H54 (cell line): ENCODE results near the gene SSBP2.
"Not testable (repeated sequence)": the region's sequence is repeated elsewhere in the genome, so short reads cannot be mapped to it uniquely, and the experiment has no call there.

ENCODE experiments used
- DNase-seq: peaks from one replicate; pipeline ENCODE4 v3.0.0; 2011; ENCODE audit warnings: low spot score, mixed read lengths; ENCODE audit not compliant: insufficient read length
- FAIRE-seq: peaks from 3 replicates; lab custom pipeline; 2011; peaks lifted over from hg19 to GRCh38; lab: Jason Lieb, UNC
- POLR2A ChIP-seq: IDR thresholded peaks from 2 replicates; pipeline ENCODE4 v1.6.1; 2011; ENCODE audit warnings: low read depth, mild to moderate bottlenecking, low read length

The SSBP2 gene

DNA sequence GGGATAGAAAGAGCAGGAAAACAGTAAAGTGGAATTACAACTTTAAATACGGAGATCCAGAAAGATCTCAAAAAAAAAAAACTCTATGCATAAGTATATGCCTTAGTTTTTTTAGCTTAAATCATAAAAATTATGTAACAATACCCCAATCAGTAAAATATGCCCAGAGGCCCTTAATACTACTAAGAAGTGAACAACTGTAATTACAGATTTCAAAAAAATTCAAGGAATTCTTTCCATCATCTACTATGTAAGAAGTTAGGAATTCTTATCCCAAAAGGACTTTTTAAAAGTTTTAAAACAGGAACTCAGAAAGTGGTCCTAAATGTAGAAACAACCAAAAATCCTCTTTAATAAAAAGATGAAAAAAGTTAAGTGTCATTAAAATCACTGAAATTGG is 111.3 kb downstream of the SSBP2 start:
- DNase-seq (no peak), FAIRE-seq (no peak)
- TF ChIP-seq POLR2A: no peak

DNA sequence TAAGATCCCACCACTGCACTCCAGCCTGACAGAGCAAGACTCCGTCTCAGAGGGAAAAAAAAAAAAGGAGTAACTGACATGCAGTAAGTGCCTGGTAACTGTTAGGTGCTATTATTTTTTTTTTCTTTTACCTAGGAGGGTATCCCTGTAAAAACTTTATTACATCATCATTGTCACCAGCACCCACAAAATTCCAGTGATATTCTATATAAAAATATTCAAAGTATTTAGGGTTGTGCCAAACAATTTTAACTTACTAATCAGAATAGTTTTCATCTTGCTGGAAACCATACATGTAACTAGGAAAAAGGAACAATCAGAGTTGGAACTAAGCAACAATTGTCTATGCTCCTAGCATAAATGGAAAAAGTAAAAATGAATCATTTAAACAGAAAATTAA is 112.4 kb downstream of the SSBP2 start:
- TF ChIP-seq POLR2A: no peak
- DNase-seq (no peak), FAIRE-seq (no peak)

DNA sequence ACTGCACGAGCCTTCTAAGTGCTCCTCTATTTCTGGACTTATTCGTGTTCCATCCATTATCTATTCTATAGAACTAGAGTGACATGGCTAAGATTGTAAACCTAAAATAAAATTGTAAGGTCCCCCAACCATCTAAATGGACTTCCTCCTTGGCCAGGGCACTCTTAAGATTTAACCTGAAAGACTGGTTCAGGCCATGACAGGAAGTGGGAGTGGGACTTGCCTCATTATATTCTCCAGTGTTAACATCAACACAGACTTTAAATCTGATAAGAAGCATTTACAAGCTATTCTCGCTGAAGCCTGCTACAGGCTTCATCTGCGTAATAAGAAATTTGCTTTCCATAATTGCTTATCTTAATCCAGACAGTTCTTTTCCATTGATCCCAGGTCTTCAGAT is 117.0 kb downstream of the SSBP2 start:
- FAIRE-seq (no peak), DNase-seq (no peak)
- TF ChIP-seq POLR2A: no peak

DNA sequence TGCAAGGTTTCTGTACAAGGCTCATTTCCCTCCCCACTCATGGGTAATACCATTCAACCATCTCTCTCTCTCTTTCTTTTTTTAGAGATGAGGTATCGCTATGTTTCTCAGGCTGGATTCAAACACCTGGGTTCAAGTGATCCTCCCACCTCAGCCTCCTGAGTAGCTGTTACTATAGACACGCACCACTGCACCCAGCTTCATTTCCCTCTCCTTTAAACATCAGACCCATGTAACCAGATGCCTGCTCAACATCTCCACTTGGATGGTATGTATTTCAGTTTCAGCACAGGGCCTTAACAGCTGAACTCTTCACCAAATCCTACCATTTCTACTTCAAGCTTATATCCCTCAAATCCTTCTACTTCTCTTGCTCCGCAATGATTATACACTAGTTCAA is 117.4 kb downstream of the SSBP2 start:
- FAIRE-seq (no peak), DNase-seq (no peak)
- TF ChIP-seq POLR2A: no peak

DNA sequence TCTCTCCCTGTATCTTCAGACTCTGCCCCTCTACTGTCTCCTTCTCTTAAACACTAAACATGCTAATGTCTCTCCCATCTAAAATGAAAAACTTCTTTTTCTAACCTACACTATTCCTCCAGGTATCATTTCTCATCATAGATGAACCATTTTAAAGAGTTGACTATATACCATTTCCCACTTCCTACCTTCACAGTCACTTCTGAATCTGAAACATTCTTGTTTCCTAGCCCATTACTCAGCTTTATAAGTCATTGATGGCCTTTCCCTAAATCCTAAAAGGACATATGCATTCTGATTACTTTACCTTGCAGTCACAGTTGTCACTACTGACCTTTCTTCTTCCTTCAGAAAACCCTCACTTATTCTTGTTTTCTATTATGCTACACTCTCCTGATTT is 118.2 kb downstream of the SSBP2 start:
- FAIRE-seq (no peak), DNase-seq (no peak)
- TF ChIP-seq POLR2A: no peak

DNA sequence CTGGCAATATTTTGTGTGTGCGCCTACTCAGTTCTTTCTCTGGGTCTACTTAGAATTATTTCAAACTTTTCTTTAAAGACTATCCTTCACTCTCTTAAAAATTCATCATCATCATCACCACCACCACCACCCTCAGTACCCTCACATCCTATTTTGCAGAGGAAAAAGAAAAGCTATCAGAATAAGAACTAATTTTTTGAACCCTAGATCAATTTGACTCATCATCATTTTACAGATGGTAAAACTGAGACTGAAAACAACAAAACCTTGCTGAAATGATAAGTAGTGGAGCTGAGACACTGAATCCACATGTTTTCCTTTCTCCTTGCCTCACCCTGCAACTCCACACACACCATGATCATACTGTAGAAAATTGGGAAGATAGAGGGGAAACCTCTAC is 119.3 kb downstream of the SSBP2 start:
- no peak for TF ChIP-seq POLR2A
- FAIRE-seq (no peak), DNase-seq (no peak)

GRCh38 chr5:81631124-81631523 is 119.8 kb downstream of the SSBP2 start:
- no peak for TF ChIP-seq POLR2A
- DNase-seq: no peak
- FAIRE-seq: no peak

GRCh38 chr5:81630684-81631083 is 120.2 kb downstream of the SSBP2 start:
- no peak for TF ChIP-seq POLR2A
- FAIRE-seq (no peak), DNase-seq (no peak)

DNA sequence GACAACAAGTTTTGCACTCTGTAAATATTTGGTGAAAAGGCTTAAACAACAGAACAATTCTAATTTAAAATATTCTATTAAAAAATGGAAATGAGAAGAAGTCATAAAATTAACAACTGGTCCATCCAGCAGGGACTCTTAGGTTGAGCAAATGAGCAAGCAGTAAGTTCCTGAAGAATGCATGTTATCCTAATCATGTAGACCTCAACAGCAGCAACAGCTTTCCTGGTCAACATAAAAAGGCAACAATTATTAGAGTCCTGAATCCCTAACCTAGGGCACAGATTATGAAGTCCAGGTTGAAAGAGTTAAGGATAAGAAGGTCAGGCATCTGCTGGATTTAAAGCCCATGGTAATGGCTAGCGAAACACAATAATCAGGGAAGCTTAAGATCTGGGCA is 120.9 kb downstream of the SSBP2 start:
- no peak for TF ChIP-seq POLR2A
- DNase-seq (no peak), FAIRE-seq (peak; percentile 50)

DNA sequence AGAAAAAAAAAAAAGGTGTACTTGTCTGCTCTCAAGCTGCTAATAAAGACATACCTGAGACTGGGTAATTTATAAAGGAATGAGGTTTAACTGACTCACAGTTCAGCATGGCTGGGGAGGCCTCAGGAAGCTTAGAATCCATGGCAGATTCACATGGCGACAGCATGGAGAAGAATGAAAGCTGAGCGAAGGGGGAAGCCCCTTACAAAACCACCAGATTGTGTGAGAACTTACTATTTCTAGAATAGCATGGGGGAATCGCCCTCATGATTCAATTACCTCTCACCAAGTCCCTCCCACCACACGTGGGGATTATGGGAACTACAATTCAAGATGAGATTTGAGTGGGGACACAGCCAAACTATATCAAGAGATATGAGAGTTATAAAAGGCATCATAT is 122.8 kb downstream of the SSBP2 start:
- FAIRE-seq, DNase-seq: not testable (repeated sequence)

GRCh38 chr5:81626524-81626923 is 124.4 kb downstream of the SSBP2 start:
- FAIRE-seq: peak; percentile 98
- no peak for TF ChIP-seq POLR2A
- DNase-seq: peak; percentile 26

GRCh38 chr5:81609810-81610375 is 141.0 kb downstream of the SSBP2 start:
- DNase-seq (no peak), FAIRE-seq (no peak)
- no peak for TF ChIP-seq POLR2A

DNA sequence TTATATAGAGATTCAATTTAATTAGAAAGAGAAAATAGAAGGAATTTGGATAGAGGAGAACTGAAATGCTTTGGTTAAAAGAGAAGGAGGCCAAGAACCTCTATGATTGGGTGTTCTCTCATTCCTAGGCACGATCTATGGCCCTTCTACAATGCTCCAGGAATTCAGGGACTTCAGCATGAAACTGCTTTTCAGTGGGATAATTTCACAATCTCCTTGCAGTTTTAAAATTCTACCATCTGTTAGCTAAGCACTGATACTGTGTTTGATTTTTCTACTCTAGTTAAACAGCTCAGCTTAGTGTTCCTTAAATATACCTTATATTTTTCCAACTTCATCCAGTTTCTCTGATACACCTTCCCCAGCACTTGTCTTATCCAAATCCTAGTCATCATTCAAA is 141.9 kb downstream of the SSBP2 start:
- DNase-seq: no peak
- FAIRE-seq: no peak
- TF ChIP-seq POLR2A: no peak

DNA sequence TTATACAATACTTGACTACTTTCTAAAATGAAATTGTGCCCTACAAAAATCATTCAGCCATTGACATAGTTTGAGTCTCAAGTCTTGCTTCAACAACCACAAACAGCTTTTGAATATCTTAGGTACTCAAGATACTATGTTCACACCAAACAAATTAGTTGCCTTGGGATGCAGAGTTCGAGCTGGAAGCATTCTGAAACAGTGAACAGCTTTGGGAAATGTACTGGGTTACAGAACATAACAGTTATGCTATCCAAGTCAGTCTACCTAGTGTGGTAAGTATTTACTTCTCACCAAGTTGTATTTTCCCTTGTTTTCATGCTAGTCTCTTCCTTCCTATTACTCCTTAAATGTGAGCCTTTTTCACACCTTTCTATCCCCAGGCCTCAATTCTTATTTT is 143.2 kb downstream of the SSBP2 start:
- FAIRE-seq: no peak
- DNase-seq: no peak
- TF ChIP-seq POLR2A: no peak

DNA sequence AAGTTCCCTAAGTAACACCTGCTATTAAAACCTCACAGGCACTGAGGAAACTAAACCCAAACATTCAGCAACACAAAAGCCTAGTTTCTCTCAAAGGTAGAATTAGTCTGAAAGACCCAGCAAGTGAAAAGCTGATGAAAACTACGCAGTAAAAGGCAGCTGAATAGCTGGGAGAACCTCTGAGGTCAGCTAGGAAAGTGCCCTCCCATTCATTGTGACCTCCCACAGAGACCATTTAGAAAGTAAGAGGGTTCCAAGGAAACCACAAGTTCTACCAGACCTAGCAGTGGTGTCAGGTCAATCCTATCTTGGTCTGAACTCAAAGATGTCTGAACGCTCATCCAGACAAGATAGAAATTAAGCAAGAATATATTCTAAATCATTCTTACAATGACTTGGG is 144.7 kb downstream of the SSBP2 start:
- no peak for TF ChIP-seq POLR2A
- FAIRE-seq (no peak), DNase-seq (no peak)

DNA sequence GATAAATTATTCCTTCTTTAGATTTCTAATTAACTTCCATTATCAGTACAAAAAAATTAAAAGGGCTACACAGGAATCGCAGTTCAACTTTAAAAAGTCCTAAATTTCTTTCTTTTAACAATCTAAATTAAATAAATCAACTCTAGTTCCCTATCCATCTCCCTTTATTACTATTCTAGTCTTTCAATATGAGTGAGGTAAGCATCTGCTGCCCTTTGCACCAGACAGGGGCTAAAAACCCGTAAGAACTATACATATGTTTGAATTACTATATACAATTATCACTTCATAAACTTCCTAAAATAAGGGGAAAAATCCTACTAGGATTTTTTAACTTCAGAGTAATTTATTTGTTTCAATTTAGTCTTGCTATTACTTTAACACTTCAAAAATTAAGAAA is 145.6 kb downstream of the SSBP2 start:
- TF ChIP-seq POLR2A: no peak
- DNase-seq: no peak
- FAIRE-seq: no peak

GRCh38 chr5:81604193-81604592 is 146.7 kb downstream of the SSBP2 start:
- TF ChIP-seq POLR2A: no peak
- no peak for FAIRE-seq

More at GRCh38 chr5:81604193-81604592, 146.7 kb downstream of the SSBP2 start:
- DNase-seq: no peak
